OCI-LY7 (cell line): ENCODE results near the gene CSNK1D. TPM values are rescaled to one million over a fixed set of nuclear protein-coding genes. Genes with fewer than 3 reads are reported as not detected.

Experiments used
- BruUV-seq: library from RNA; stranded (reverse); fragments of 400-500 nt; replicated peaks from 2 replicates; lab custom pipeline; 2021; lab: Mats Ljungman, UMichigan
- CTCF ChIA-PET: fragments of 300-600 bp; sonication (Branson Sonifier 250); formaldehyde crosslinking; loops from one replicate; lab custom pipeline; 2022; ENCODE audit warnings: antibody characterized with exemption; ENCODE audit not compliant: unreplicated experiment; lab: Charles Lee
- POLR2A ChIA-PET: fragments of 300-600 bp; sonication (Branson Sonifier 250); formaldehyde crosslinking; loops from one replicate; lab custom pipeline; 2022; ENCODE audit warnings: antibody characterized with exemption; lab: Charles Lee
- DNase-seq: peaks from one replicate; pipeline ENCODE4 v3.0.0-alpha.2; 2015; ENCODE audit warnings: low spot score
- H2AFZ ChIP-seq: fragments of 200-600 bp; sonication (generic), shearing (Covaris generic); 2 replicates; pipeline ENCODE4 v1.6.1; 2014; ENCODE audit warnings: mild to moderate bottlenecking, antibody characterized with exemption, low read length, moderate library complexity
- H3K27ac ChIP-seq: fragments of 200-600 bp; sonication (generic); 2 replicates; pipeline ENCODE4 v1.5.1; 2014; ENCODE audit warnings: mixed run types, low read depth, mild to moderate bottlenecking, moderate library complexity, low read length, inconsistent platforms; ENCODE audit not compliant: poor library complexity, severe bottlenecking
- H3K36me3 ChIP-seq: fragments of 200-600 bp; sonication (generic); 2 replicates; pipeline ENCODE4 v1.6.1; 2014; ENCODE audit warnings: mild to moderate bottlenecking, antibody characterized with exemption, low read length, moderate library complexity, mixed read lengths; ENCODE audit not compliant: insufficient read depth
- H3K4me1 ChIP-seq: fragments of 200-600 bp; sonication (generic); 2 replicates; pipeline ENCODE4 v1.5.1; 2014; ENCODE audit warnings: mild to moderate bottlenecking, low read length; ENCODE audit not compliant: insufficient read depth, poor library complexity, severe bottlenecking
- H3K4me2 ChIP-seq: fragments of 200-600 bp; sonication (generic); 2 replicates; pipeline ENCODE4 v1.6.1; 2014; ENCODE audit warnings: mild to moderate bottlenecking, low read length
- H3K4me3 ChIP-seq: fragments of 200-600 bp; sonication (generic); 2 replicates; pipeline ENCODE4 v1.5.1; 2014; ENCODE audit warnings: mild to moderate bottlenecking, low read depth, low read length; ENCODE audit not compliant: poor library complexity, severe bottlenecking
- H3K79me2 ChIP-seq: fragments of 200-600 bp; sonication (generic); 2 replicates; pipeline ENCODE4 v1.6.1; 2016; ENCODE audit warnings: low read depth, mild to moderate bottlenecking, low read length, moderate library complexity, mixed read lengths; ENCODE audit not compliant: insufficient read depth
- H3K9me2 ChIP-seq: fragments of 200-600 bp; sonication (generic); 2 replicates; pipeline ENCODE4 v1.6.1; 2016; ENCODE audit warnings: mild to moderate bottlenecking, low read length, mixed read lengths; ENCODE audit not compliant: insufficient read depth
- H3K9me3 ChIP-seq: fragments of 200-600 bp; sonication (generic); 2 replicates; pipeline ENCODE4 v1.6.1; 2014; ENCODE audit warnings: mild to moderate bottlenecking, mixed run types, low read length, mixed read lengths
- H4K20me1 ChIP-seq: fragments of 200-600 bp; sonication (generic); 2 replicates; pipeline ENCODE4 v1.6.1; 2014; ENCODE audit warnings: mild to moderate bottlenecking, antibody characterized with exemption, low read length, moderate library complexity, mixed read lengths; ENCODE audit not compliant: insufficient read depth
- CTCF ChIP-seq: fragments of 200-600 bp; sonication (generic); conservative IDR thresholded peaks from 2 replicates; pipeline ENCODE4 v1.5.1; 2014; ENCODE audit warnings: mild to moderate bottlenecking, antibody characterized with exemption, low read length, moderate library complexity, mixed read lengths
- EZH2phosphoT487 ChIP-seq: fragments of 200-600 bp; sonication (generic); IDR thresholded peaks from 2 replicates; pipeline ENCODE4 v1.6.1; 2018; ENCODE audit warnings: low read depth, borderline replicate concordance, mild to moderate bottlenecking, mixed run types, antibody characterized with exemption, low read length, moderate library complexity, mixed read lengths
- intact Hi-C: fragments of 100-400 bp; cut with micrococcal nuclease; formaldehyde crosslinking; loops from one replicate; pipeline ENCODE4 v1.10.0; 2022; ENCODE audit not compliant: unreplicated experiment
- total RNA-seq, 2 experiments: library from RNA; depleted of rRNA in 1 of 2; stranded (reverse); fragments of >200 nt in 1 of 2; shearing (Covaris generic) in 1 of 2; gene quantifications; 2 replicates each; pipeline ENCODE4 v1.2.3, GENCODE V29; 2014 to 2022

CSNK1D gene
- total RNA-seq, 2 experiments from 2014 or later: 53.0 to 181 TPM

GRCh38 chr17:82278786-82279391 lies 5.4 kb upstream of the CSNK1D start:
- Histone ChIP-seq H3K27ac (no peak overlapping the region), H3K36me3 (no peaks in the 10 kb centered on the region), H3K4me1 (peaks cover 2% of the 10 kb centered on the region), H3K9me2 (no peaks in the 10 kb centered on the region), H3K79me2 (no peaks in the 10 kb centered on the region), H3K4me2 (no peak overlapping the region), H3K4me3 (no peak overlapping the region), H4K20me1 (no peaks in the 10 kb centered on the region), H3K9me3 (no peaks in the 10 kb centered on the region), H2AFZ (no peak overlapping the region)
- intact Hi-C loops: no loop called here
- ChIA-PET POLR2A (no interaction called here), CTCF (no interaction called here)
- BruUV-seq: no TSS peak
- TF ChIP-seq CTCF: no peak
- no peak for TF ChIP-seq EZH2phosphoT487
- DNase-seq: no peak

- Histone ChIP-seq H3K27ac (no peak overlapping the region), H3K36me3 (no peaks in the 10 kb centered on the region), H3K9me3 (no peaks in the 10 kb centered on the region), H4K20me1 (no peaks in the 10 kb centered on the region), H2AFZ (no peak overlapping the region), H3K4me2 (no peak overlapping the region), H3K4me3 (no peak overlapping the region), H3K9me2 (no peaks in the 10 kb centered on the region), H3K79me2 (no peaks in the 10 kb centered on the region), H3K4me1 (peaks cover 5% of the 10 kb centered on the region)
- ChIA-PET POLR2A (no interaction called here), CTCF (no interaction called here)
- no peak for DNase-seq
- intact Hi-C loops: no loop called here
- no TSS peak for BruUV-seq
- TF ChIP-seq CTCF: no peak
- TF ChIP-seq EZH2phosphoT487: no peak
These were observed 4.8 kb upstream of the CSNK1D start for GRCh38 chr17:82278308-82278707.

GRCh38 chr17:82277851-82278250 lies 4.4 kb upstream of the CSNK1D start:
- H3K4me2 ChIP-seq: no peak overlapping the region
- no peaks in the 10 kb centered on the region for H3K36me3 ChIP-seq
- no TSS peak for BruUV-seq
- ChIA-PET POLR2A (no interaction called here), CTCF (no interaction called here)
- no peak for TF ChIP-seq CTCF
- no peak for TF ChIP-seq EZH2phosphoT487
- no peak overlapping the region for H3K27ac ChIP-seq
- H3K4me1 ChIP-seq: peaks cover 5% of the 10 kb centered on the region
- peaks cover 3% of the 10 kb centered on the region; the same call in 1 of the 2 replicates for H3K79me2 ChIP-seq
- H4K20me1 ChIP-seq: no peaks in the 10 kb centered on the region
- no peak overlapping the region for H2AFZ ChIP-seq
- no peak for DNase-seq
- H3K4me3 ChIP-seq: no peak overlapping the region
- no peaks in the 10 kb centered on the region for H3K9me3 ChIP-seq
- intact Hi-C loops: no loop called here
- H3K9me2 ChIP-seq: no peaks in the 10 kb centered on the region
